Hematopoietic multipotent progenitor cell treated with erythropoietin and hydrocortisone succinate and interleukin-3 and kit ligand, for 8 days (in vitro differentiated cells): Measurements from ENCODE around the gene VASH2.
A peak's percentile ranks its signal among the peaks of the same experiment; 100 is the strongest.
"Not testable (repeated sequence)": the region's sequence is repeated elsewhere in the genome, so short reads cannot be mapped to it uniquely, and the experiment has no call there.

Experiments used
- DNase-seq: peaks from one replicate; pipeline ENCODE4 v3.0.0-alpha.2; 2015

The VASH2 gene

DNA sequence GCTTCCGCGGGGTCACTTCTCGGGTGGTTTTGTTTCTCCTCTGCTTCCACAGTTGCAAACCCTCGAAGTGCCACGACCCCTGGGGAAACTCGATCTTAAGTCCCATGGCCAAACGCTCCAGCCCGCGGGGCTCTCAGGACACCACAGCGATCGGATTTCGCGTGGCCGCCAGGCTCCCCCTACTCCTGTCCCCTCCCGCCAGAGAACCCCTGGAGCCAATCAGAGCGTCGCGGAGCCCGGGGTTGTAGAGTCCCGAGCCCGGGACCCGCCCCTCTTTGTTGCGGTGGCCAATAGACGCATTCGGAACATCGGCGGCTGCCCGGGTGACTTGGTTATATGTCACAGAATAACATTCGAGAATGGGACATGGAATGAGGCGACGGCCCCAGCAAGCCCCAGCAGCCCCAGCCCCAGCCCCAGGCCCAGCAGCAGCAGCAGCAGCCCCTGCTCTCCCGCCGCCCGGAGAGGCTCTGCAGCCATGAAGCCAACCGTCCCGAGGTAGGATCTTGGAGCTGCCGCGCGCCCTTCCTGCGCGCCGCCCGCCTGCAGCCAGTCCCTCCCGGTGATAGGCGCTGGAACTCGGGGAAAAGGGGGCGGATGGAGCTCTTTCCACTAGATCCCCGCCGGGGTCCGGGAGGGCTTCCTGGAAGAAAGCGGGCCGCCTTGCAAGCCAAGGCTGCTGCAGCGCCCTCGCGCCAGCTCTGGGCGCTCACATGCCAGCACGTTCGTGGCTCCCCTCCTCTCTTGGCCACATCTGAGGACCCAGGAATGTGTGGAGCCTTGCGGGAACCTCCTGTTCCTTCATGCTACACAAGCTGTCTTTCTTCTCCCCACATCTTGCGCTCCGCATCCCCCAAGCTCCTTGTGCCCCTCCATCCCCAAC, at the start of gene VASH2:
VASH2 (plus strand) TSS at position 299 of the 883 bp plus-strand sequence. CDS start 1,002 bp downstream, outside the sequence.
- DNase-seq = peak; percentile 56

GRCh38 chr1:212901290-212901689, 49.1 kb upstream of the VASH2 start:
- no peak for DNase-seq

DNA sequence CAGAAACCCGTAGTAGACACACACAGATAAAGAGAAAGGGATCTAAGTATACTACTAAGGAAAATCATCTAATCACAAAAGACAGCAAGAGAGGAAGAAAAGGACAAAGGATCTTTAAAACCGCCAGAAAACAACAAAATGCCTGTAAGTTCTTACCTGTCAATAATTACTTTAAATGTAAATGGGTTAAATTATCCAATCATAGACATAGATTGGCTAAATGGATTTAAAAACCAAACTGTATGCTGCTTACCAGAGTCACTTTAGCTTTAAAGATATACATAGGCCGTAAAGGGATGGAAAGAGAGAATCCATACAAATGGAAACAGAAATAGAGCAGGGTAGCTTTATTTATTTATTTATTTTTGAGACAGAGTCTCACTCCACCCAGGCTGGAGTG, 48.3 kb upstream of the VASH2 start:
- no peak for DNase-seq

DNA sequence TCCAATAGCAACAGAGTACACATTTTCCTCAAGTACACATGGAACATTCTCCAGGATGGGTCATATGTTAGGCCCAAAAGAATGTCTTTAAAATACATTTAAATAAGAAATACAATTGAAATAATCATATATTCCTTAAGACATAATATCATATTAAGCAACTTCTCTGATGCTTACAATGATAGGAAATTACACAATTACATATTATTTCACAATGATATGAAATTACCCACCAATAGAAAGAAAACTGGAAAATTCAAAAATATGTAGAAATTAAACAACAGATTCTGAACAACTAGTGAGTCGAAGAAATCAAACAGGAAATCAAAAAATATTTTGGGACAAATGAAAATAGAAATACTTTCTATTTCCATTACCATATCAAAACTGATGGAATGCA, 46.7 kb upstream of the VASH2 start:
- DNase-seq = no peak

GRCh38 chr1:212908071-212908470, 42.3 kb upstream of the VASH2 start:
- not testable (repeated sequence) for DNase-seq

DNA sequence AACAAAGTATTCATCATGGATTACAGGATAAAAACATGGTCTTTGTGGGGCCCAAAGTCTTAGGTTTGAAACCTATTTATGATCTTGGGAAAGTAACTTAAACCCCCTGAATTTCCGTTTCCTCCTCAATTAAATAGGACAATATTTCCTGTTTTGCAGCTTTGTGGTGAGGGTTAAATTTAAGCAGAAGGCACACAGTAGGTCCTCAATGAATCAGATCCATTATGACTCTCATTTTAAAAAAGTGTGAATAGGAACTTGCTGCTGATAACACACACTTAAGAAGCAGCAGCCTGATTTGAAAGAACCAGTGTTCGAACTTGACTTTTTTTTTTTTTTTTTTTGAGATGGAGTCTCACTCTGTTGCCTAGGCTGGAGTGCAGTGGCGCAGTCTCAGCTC, 41.4 kb upstream of the VASH2 start:
- DNase-seq = no peak

GRCh38 chr1:212909652-212910063, 40.7 kb upstream of the VASH2 start:
- no peak for DNase-seq

- DNase-seq = not testable (repeated sequence)
Observed at GRCh38 chr1:212910213-212910612, 40.1 kb upstream of the VASH2 start.

DNA sequence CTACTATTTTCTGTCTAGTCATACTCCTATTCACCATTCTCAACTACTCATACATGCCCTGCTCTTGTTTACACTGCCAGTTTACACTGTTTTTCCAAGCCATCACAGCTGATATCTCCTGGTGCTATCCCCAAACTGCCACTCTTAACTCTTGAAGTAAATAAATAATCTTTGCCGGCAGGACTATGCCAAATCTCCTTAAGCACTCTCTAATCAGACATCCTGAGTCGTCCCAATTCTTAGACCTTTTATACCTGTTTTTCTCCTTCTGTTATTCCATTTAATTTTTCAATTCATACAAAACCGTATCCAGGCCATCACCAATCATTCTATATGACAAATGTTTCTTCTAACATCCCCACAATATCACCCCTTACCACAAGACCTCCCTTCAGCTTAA, 36.7 kb upstream of the VASH2 start:
- not testable (repeated sequence) for DNase-seq

DNA sequence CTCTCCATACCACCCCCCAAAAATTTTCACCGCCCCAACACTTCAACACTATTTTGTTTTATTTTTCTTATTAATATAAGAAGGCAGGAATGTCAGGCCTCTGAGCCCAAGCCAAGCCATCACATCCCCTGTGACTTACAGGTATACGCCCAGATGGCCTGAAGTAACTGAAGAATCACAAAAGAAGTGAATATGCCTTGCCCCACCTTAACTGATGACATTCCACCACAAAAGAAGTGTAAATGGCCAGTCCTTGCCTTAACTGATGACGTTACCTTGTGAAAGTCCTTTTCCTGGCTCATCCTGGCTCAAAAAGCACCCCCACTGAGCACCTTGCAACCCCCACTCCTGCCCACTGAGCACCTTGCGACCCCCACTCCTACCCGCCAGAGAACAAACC, 36.2 kb upstream of the VASH2 start:
- DNase-seq = not testable (repeated sequence)

GRCh38 chr1:212914789-212915188, 35.6 kb upstream of the VASH2 start:
- no peak for DNase-seq

DNA sequence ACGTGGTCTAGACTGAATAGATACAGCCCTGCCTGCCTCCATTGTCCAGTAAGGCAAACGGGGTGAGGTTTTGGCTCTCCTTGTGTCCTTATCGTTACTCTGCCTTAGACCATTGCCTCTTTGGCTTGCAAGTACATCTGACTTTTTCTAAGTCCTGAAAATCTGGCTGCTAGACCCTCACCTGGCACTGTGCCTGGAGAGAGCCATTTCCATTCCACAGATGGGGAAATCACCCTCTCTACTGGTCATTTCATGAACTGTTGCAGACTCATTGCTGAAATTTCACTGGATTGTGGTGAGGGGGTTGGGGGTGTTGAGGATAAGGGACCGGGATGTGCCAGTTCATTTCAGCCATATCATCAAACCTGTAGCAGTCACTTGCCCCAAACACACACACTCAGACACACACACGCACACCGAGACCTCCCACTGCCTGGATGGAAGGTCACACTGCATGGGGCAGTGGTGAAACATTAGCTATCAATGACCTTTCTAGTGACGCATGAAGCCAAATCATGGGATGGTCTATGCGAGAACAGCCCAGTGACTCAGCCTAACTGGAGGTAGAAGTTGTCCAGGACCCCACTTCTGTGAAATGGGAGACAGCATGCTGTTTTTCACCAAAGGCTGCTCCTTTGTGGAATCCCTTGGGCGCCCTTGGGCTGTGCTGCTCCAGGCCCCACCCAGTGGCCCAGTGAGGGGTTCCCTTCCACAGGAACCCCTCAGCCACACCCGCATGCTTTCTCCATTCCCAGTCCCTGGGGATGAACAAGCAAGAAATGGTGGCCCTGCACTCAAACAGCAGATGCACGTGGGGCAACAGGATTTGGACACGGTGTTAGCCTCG, 34.9 kb upstream of the VASH2 start:
- no peak for DNase-seq

GRCh38 chr1:212916481-212917133, 33.7 kb upstream of the VASH2 start:
- DNase-seq = peak; percentile 11

DNA sequence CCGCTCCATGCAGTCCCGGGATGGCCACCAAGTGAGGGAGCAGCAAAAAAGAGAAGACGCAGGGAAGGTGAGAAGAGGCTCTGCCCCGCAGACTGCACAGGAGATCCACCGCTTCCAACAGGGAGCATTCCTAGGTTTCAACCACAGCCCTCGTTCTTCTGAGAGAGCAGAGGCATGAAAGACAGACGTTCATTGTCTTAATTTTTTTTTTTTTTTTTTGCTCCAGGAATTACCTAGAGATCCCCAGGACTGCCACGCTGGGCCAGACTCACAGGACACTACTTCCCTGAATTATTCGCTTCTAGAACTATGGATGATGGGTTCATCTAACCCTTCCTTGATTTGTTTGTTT, 33.2 kb upstream of the VASH2 start:
- no peak for DNase-seq

DNA sequence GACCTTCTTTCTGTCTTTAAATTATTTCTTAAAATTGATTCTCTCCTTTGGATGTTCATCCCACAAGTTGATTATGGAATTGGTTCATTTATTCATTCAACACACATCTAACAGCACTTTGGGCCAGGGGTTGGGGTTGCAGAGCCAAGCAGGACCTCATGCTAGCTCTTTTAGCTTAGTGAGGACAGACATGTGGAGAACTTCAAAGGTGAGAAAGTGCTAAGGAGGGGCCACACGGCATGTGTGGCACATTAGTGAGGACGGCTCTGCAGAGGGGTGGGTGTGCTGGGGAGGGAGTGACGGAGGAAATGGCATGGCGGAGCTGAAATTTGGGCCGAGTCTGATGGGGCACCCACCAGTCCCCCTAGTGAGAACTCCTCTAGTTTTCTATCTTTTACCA, 32.5 kb upstream of the VASH2 start:
- DNase-seq = no peak

DNA sequence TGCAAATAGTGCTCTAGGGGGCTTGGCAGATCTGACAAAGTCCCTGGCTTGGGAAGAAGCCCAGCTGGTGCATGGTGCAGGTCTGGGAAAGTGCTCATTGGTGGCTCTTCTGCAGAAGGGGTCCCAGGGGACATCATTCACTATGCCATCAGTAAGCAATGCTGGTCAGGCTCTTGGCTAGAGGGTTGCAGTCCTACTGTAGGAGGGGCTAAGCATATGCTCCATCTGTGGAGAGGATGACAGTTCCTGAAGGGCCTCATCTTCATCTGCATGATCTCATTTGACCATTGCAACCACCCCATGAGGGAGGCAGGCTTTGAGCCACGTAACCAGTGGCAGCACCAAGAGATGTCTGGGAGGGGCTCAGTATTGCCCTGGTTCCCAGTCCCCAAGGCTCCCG, 31.5 kb upstream of the VASH2 start:
- DNase-seq = no peak

DNA sequence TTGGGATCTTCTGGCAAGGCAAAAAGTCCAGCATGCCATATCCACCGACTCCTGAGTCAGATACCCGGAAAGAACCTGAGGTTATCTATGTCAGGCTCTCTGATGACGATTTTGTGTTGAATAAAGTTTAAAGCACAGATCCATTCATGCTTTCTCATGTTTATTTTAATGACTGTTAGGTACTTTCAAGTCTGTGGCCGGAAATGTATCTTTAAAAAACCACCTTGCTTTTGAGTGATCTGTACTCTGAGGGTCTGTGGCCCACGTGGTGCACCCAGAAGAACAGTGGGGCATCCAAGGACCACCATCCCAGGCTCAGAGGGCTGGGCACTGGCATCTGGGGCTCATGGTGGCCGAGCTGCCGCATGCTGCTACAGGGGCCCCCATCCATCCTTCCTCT, 30.1 kb upstream of the VASH2 start:
- DNase-seq = no peak

DNA sequence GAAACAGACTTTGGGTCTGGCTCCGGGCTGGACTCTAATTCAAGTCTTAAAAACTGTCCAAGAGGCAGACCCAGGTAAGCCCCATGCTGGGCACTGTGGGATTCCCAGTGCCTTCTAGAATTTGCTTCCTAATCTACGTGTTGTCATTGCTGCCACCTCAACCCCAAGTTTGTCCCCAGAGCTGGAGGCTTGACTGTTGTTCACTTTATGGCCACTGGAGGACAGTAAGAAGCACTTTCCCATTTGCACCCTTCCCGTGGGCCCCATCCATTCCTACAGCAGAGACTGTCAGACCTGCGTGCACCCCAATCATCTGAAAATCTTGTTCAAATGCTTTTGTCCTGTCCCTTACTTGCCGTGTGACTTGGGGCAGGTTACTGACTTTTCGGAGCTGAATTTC, 29.4 kb upstream of the VASH2 start:
- DNase-seq = no peak

- no peak for DNase-seq
Observed at GRCh38 chr1:212922016-212922415, 28.3 kb upstream of the VASH2 start.

DNA sequence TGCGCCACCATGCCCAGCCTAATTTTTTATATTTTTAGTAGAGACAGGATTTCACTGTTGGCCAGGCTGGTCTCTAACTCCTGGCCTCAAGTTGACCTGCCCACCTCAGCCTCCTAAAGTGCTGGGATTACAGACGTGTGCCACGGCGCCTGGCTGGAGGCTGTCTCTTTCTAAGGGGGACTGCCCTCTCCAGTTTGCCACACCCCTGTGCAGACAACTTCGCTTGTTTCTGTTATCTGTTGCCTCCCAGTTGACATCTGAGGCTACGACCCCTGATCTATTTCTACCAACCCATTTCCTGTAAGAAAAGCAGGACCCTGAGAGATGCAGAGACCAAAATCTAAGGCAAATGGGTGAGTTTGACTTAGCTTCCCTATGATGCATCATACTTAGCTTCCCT, 24.0 kb upstream of the VASH2 start:
- no peak for DNase-seq

DNA sequence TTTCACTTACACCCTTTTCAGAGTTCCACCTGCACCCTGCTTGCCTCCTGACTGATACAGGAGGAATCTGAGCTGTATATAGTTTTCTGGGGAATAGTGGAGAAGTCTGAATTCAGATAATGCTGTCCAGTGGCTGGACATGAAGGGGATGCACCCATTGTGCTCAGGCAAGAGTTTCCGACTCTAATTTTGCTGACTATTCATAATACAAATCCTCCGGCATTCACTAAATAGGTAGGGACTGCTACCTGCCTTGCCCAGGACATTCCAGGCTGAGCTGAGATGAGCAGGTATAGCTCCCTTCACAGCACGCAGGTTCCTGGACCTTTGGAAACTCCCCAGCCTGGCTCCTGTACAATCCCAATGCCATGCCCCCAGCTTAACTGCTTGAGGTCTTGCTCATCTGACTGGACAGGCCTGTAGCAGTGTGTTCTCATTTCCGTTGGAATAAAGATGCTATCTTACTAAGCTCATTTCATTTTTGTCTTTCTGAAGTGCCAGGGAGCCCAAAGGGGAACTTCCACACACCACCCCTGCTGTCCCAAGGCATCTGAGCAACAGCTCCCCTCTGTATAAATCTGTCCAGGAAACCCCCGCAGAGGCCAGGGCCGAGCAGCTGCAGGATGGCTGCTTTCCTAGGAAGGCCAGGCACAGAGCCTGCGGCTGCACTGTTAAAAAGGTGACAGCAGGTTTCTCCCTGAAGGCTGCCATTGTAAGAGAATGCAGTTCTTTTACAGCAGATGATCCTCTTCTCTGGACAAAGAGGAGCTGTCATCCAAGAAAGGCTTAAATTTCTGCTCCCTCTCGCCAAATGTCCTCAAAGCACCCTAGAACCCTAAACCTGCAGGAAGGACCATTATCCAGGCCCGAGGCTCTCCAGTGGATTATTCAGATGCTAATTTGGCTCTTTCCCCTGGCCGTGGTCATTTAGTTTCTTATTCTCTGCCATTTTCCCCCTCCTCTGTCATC, 21.7 kb upstream of the VASH2 start:
- DNase-seq = no peak

- DNase-seq = no peak
Observed at GRCh38 chr1:212930986-212931678, 19.2 kb upstream of the VASH2 start.
